GM12891 (cell line): ENCODE data around the gene GNS.

Experiments used
- PAX5 ChIP-seq: IDR thresholded peaks from 2 replicates; pipeline ENCODE4 v1.6.1; 2011; ENCODE audit warnings: low read length, moderate library complexity, mild to moderate bottlenecking; ENCODE audit not compliant: insufficient read depth, severe bottlenecking
- POLR2A ChIP-seq: IDR thresholded peaks from 2 replicates; pipeline ENCODE4 v1.6.1; 2011; ENCODE audit warnings: low read depth, low read length, control low read depth
- POLR2AphosphoS5 ChIP-seq: IDR thresholded peaks from 2 replicates; pipeline ENCODE4 v1.6.1; 2011; ENCODE audit warnings: low read depth, low read length, control low read depth
- SPI1 ChIP-seq: IDR thresholded peaks from 2 replicates; pipeline ENCODE4 v1.6.1; 2011; ENCODE audit warnings: low read depth, low read length, control low read depth
- TAF1 ChIP-seq: IDR thresholded peaks from 2 replicates; pipeline ENCODE4 v1.6.1; 2011; ENCODE audit warnings: low read depth, low read length, control low read depth

DNA sequence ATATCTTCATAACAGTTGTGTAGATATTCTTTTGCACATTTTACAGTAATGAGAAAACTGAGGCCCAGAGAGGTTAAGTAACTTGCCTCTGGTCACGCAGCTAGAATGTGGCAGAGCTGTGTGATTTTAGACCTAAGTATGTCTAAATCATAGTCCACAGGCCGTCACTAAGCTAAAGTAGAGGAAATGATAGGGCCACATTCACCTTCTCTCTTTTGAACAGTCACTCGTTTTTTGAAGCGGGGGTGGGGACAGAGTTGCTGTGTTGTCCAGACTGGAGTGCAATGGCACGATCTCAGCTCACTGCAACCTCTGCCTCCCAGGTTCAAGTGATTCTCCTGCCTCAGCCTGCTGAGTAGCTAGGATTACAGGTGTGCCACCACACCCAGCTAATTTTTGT is 80.4 kb downstream of the GNS start:
- TF ChIP-seq POLR2A: no peak
- TF ChIP-seq SPI1: no peak
- no peak for TF ChIP-seq POLR2AphosphoS5
- TF ChIP-seq PAX5: no peak
- TF ChIP-seq TAF1: no peak
